COR-L47 (cell line): ENCODE results near the gene CDH4.

Experiments
- DNase-seq: peaks from one replicate; lab custom pipeline; 2025; lab: John Stamatoyannopoulos, UW

Gene CDH4

GRCh38 chr20:61693055-61693600, 441.1 kb downstream of the CDH4 start:
- DNase-seq, result no peak

DNA sequence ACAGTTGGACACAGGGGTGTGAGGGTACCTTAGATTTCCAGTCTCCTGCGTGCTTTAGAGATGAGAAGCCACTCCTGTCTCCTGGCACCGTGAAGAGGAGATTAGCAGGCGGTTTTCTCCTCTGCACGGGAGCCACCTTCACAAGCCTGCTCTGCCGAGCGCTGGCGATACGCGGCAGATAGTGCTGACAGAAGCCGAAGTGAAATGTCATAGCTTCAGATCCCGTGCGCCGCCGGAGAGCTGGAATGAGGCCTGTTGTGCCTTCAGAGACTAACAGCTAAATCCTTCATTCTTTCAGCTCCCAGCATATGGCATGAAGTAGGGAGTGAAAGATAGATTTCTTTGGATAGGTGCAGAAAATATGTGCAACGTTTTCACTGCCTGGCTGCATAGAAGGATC, 442.6 kb downstream of the CDH4 start:
- DNase-seq, result no peak

DNA sequence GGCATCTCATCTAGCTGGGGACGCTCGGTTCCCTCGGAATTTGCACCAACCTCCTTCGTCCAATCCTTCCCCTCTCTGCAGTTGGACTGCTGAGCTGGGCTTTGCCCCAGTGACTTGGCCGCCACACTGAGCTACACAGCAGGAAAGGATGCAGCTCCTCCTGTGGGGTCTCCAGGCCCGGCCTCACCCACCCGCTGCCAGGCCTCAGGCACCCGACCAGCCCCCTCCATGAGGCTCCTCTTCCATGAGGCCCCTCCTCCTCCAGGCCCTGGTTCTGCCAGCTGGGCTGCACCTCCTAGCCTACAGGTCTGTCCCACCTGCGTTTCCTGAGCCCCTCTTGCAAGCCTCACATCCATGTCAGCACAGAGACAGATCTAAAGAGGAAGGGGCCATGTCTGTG, 443.7 kb downstream of the CDH4 start:
- no peak for DNase-seq

- no peak for DNase-seq
Observed at GRCh38 chr20:61696181-61696735, 444.2 kb downstream of the CDH4 start.

- DNase-seq, result no peak
Observed at GRCh38 chr20:61697666-61698597, 445.9 kb downstream of the CDH4 start.

DNA sequence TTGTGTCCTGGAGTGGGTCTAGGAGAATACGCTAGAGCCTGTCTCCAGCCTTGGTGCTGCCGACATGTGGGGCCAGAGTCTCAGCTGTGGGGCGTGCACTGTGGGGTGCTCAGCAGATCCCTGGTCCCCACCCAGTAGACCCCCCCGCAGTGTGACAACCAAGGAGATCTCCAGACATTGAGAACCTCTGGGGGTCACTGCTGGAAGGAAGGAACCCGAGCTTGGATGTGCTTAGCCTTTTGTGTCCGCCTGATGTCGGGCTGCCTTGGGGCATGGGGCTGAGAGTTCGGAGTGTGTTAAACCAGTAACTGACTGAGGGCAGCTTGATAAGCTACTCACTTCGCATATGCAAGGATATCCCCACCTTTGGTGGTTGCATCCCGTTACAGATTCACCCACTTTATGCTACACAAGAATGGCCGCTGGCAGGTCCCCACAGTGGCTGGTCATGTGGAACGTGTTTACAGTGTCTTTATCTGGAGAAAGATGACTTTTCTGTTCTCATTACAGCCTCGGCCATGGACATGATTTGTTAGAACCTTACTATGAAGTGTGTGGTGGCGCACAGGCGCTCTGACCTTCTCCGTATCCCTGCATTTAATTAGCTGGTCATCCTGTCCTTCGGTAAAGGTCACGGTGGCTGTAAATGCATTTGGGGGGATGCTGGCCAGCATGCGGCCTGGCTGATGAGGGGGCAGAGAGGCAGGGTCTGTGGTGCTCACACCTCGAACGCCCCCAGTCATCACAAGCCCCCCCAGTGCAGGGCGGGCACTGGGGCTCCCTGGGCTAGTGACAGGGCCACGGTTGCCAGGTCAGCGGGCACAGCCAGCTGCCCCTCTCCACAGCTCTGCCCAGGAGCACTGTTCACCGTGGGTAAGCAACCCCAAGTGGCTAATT, 446.8 kb downstream of the CDH4 start:
- no peak for DNase-seq

DNA sequence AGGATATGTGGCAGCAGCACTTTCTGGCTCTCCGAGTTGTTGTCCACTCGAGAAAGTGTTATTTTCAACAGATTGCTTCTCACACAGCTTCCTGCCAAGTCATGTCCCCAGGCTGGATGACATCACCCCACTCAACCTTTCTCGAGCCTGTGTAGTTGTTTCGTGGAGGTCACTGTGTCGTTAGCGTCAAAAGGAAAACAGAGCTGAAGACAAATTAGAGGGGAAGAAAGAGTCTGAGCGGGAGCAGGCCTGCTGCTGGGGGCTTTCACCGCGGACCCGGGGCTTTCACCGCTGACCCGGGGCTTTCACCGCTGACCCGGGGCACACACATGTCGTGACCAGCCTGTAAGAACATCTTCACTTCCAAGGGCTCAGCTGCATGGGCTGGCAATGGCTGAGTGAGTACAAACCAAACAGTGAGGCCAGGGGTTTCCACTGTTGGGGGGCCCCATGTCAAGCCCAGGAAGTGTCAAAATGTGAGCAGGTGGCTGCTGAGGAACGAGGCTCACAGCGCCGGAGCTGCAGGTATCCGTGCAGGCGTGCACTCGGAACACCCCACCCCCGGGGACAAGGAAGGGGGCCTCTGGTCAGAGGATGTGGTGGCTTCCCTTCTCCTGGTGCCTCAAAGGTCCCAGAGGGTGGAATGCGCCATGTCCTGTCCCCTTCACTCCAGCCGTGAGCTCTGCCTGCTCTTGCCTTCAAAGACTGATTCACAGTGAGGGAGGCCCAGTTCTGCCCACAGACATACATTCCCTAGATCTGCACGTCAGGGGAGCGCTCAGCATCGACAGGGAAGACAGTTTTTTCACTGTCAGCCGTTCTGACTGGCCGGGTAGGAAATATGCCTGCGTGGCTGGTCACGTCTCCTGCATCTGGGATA, 447.7 kb downstream of the CDH4 start:
- no peak for DNase-seq

- DNase-seq, result no peak
Observed at GRCh38 chr20:61700595-61701140, 448.6 kb downstream of the CDH4 start.

DNA sequence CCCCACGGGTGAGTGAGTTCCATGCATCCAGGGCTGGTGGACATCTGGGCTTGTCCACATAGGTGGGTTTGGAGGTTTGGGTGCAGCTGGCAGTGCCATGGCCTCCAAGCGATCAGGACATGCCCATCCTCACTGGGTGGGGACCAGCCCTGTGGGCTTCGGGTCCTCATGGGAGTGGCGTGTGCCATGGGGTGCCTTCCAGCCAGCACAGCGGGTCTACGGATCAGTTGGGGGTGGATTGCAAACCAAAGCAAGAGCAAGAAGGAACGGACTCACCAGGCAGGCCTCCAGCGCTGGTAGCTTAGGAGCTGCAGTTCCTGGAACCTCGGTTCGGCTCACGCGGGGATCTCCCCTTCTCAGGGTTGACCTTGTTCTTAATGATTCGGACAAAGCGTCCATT, 449.3 kb downstream of the CDH4 start:
- DNase-seq, result no peak

DNA sequence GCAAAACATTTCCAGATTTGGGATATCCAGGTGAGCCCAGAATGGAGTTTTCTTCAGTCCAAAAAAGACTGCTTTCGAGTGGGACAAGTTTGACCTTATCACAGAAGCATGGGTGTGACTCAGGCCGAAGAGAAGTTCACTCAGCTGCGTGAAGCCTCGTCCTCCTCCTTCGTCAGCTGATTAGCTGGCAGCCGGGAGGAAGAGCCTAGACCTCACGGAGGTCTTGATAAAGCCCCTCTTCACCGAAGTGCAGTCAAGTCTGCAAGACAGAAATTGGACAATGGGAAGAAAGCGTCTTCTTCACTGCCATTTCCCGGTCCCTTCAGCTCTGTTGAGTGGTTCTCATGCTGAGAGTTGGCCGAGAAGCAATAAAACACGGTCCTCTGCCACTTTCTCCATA, 449.7 kb downstream of the CDH4 start:
- DNase-seq, result no peak

- DNase-seq, result no peak
Observed at GRCh38 chr20:61702246-61702645, 450.2 kb downstream of the CDH4 start.

- no peak for DNase-seq
Observed at GRCh38 chr20:61704661-61705060, 452.6 kb downstream of the CDH4 start.

- no peak for DNase-seq
Observed at GRCh38 chr20:61705386-61706258, 453.6 kb downstream of the CDH4 start.

- no peak for DNase-seq
Observed at GRCh38 chr20:61706259-61706961, 454.3 kb downstream of the CDH4 start.

DNA sequence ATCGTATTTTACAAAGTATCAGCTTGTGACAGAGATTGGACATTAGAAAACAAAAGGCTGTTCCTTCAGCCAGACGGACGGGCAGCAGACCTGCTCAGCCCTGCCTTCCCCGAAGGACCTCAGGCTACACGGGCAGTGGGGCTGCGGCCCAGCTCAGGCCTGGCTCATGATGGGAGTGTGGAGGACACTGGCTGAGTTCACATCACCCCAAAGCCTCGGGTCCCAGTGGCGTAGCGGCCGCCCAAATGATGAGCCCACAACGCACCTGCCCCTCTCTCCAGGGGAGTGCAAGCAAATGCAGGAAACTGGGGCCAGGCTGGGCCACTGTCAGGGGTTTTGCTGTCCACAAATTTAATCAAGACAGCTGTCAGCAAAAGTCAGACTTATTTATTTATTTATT, 456.8 kb downstream of the CDH4 start:
- no peak for DNase-seq

DNA sequence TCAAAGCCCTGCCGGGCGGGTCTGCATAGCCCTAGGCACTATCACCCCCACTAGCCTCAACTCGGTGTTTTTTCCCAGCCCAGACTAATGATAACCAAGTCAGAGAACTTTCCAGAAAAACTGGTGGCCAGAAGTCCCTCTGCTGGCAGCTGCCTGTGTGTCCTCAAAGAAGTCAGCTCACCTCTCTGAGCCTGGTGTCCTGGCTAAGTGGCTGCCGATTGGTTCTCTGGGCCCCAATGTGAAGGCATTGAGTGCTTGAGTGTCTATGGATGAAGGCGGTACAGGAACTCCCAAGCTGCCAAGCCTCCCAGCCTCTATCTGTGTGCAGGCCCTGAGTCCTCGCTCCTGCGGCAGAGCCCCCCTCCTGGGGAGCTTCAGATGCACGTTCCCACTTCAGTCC, 458.0 kb downstream of the CDH4 start:
- no peak for DNase-seq

- DNase-seq, result no peak
Observed at GRCh38 chr20:61712688-61713087, 460.6 kb downstream of the CDH4 start.

- DNase-seq, result no peak
Observed at GRCh38 chr20:61718361-61719005, 466.4 kb downstream of the CDH4 start.
